ELF-1 (cell line): Measurements from ENCODE around the gene SLC46A2.

ENCODE experiments used
- DNase-seq: peaks from one replicate; pipeline ENCODE4 v3.0.0-alpha.2; 2016; ENCODE audit warnings: low read depth, low spot score

Gene SLC46A2

GRCh38 chr9:112858625-112859147 is 32.0 kb downstream of the SLC46A2 start:
- no peak for DNase-seq

- DNase-seq, result no peak
Observed at GRCh38 chr9:112858005-112858404, 32.7 kb downstream of the SLC46A2 start.

- no peak for DNase-seq
Observed at GRCh38 chr9:112856843-112857242, 33.8 kb downstream of the SLC46A2 start.

GRCh38 chr9:112856200-112856599 is 34.5 kb downstream of the SLC46A2 start:
- DNase-seq, result no peak

- no peak for DNase-seq
Observed at GRCh38 chr9:112854657-112855056, 36.0 kb downstream of the SLC46A2 start.

- DNase-seq, result no peak
Observed at GRCh38 chr9:112853882-112854585, 36.6 kb downstream of the SLC46A2 start.

GRCh38 chr9:112852741-112853504 is 37.8 kb downstream of the SLC46A2 start:
- no peak for DNase-seq

GRCh38 chr9:112850840-112851239 is 39.8 kb downstream of the SLC46A2 start:
- DNase-seq, result no peak

- no peak for DNase-seq
Observed at GRCh38 chr9:112849363-112849922, 41.2 kb downstream of the SLC46A2 start.

GRCh38 chr9:112848316-112849151 is 42.1 kb downstream of the SLC46A2 start:
- DNase-seq, result peak; percentile 62

- peak; percentile 16 for DNase-seq
Observed at GRCh38 chr9:112846528-112847488, 43.9 kb downstream of the SLC46A2 start.

GRCh38 chr9:112844771-112845542 is 45.7 kb downstream of the SLC46A2 start:
- peak; percentile 86 for DNase-seq

GRCh38 chr9:112842555-112842954 is 48.1 kb downstream of the SLC46A2 start:
- DNase-seq, result no peak

- no peak for DNase-seq
Observed at GRCh38 chr9:112841261-112841660, 49.4 kb downstream of the SLC46A2 start.

- DNase-seq, result no peak
Observed at GRCh38 chr9:112839331-112839730, 51.3 kb downstream of the SLC46A2 start.

GRCh38 chr9:112838342-112838741 is 52.3 kb downstream of the SLC46A2 start:
- DNase-seq, result no peak

GRCh38 chr9:112836394-112836793 is 54.3 kb downstream of the SLC46A2 start:
- peak; percentile 13 for DNase-seq

GRCh38 chr9:112833081-112833480 is 57.6 kb downstream of the SLC46A2 start:
- DNase-seq, result no peak

GRCh38 chr9:112831969-112832368 is 58.7 kb downstream of the SLC46A2 start:
- DNase-seq, result no peak
